Dedifferentiated amniotic fluid mesenchymal stem cell (primary cell): ENCODE data around the gene COBL.
A peak's percentile ranks its signal among the peaks of the same experiment; 100 is the strongest.

Experiments
- DNase-seq: peaks from one replicate; pipeline ENCODE4 v3.0.0-alpha.2; 2016; ENCODE audit errors: extremely low spot score

Gene COBL

GRCh38 chr7:51075681-51076580 is 240.7 kb downstream of the COBL start:
- no peak for DNase-seq

GRCh38 chr7:51073171-51073570 is 243.4 kb downstream of the COBL start:
- no peak for DNase-seq

- no peak for DNase-seq
These were observed 244.3 kb downstream of the COBL start for GRCh38 chr7:51072281-51072680.

- no peak for DNase-seq
These were observed 245.2 kb downstream of the COBL start for GRCh38 chr7:51071427-51071826.

GRCh38 chr7:51070151-51070550 is 246.5 kb downstream of the COBL start:
- DNase-seq, result no peak

- DNase-seq, result no peak
These were observed 247.1 kb downstream of the COBL start for GRCh38 chr7:51069411-51070083.

GRCh38 chr7:51068401-51068800 is 248.2 kb downstream of the COBL start:
- no peak for DNase-seq

- peak; percentile 80 for DNase-seq
These were observed 248.9 kb downstream of the COBL start for GRCh38 chr7:51067757-51068156.

GRCh38 chr7:51067258-51067657 is 249.4 kb downstream of the COBL start:
- DNase-seq, result no peak

- no peak for DNase-seq
These were observed 250.2 kb downstream of the COBL start for GRCh38 chr7:51066405-51066882.

GRCh38 chr7:51065766-51066165 is 250.8 kb downstream of the COBL start:
- no peak for DNase-seq

GRCh38 chr7:51064688-51065087 is 251.9 kb downstream of the COBL start:
- no peak for DNase-seq

GRCh38 chr7:51062222-51062987 is 254.2 kb downstream of the COBL start:
- no peak for DNase-seq

- no peak for DNase-seq
These were observed 256.1 kb downstream of the COBL start for GRCh38 chr7:51060536-51060935.

GRCh38 chr7:51059504-51060142 is 257.0 kb downstream of the COBL start:
- DNase-seq, result no peak

- no peak for DNase-seq
These were observed 257.8 kb downstream of the COBL start for GRCh38 chr7:51058764-51059163.

GRCh38 chr7:51055039-51055840 is 261.4 kb downstream of the COBL start:
- DNase-seq, result no peak

GRCh38 chr7:51054231-51054630 is 262.4 kb downstream of the COBL start:
- no peak for DNase-seq

GRCh38 chr7:51053160-51053925 is 263.3 kb downstream of the COBL start:
- no peak for DNase-seq

GRCh38 chr7:51046482-51046881 is 270.1 kb downstream of the COBL start:
- DNase-seq, result no peak
